HepG2 (cell line): Measurements from ENCODE around the gene HOTAIR. TPM values are rescaled to one million over a fixed set of nuclear protein-coding genes. Genes with fewer than 3 reads are reported as not detected.
A peak's percentile ranks its signal among the peaks of the same experiment; 100 is the strongest.

Experiments
- ADNP ChIP-seq: sonication (generic); formaldehyde crosslinking; IDR thresholded peaks from 2 replicates; pipeline ENCODE4 v1.4.0; 2020; ENCODE audit warnings: missing genetic modification reagents
- ATM ChIP-seq: fragments of 450-650 bp; IDR thresholded peaks from 2 replicates; pipeline ENCODE4 v1.7.1; 2017; ENCODE audit warnings: mild to moderate bottlenecking, borderline replicate concordance
- DNMT3B ChIP-seq: conservative IDR thresholded peaks from 2 replicates; pipeline ENCODE4 v1.6.1; 2016; ENCODE audit warnings: missing biosample characterization, control low read depth
- DPF2 ChIP-seq: sonication (generic); formaldehyde crosslinking; IDR thresholded peaks from 2 replicates; pipeline ENCODE4 v1.4.0; 2020; ENCODE audit warnings: mild to moderate bottlenecking, low read depth, missing genetic modification reagents, borderline replicate concordance
- GMEB1 ChIP-seq: sonication (generic); formaldehyde crosslinking; IDR thresholded peaks from 2 replicates; pipeline ENCODE4 v1.5.1; 2020; ENCODE audit warnings: missing genetic modification reagents, mild to moderate bottlenecking, borderline replicate concordance
- HIVEP1 ChIP-seq: sonication (generic); formaldehyde crosslinking; IDR thresholded peaks from 2 replicates; pipeline ENCODE4 v1.4.0; 2020; ENCODE audit warnings: mild to moderate bottlenecking, missing genetic modification reagents
- HMG20A ChIP-seq: IDR thresholded peaks from 2 replicates; pipeline ENCODE4 v1.6.1; 2016; ENCODE audit warnings: borderline replicate concordance
- HNF4A ChIP-seq: sonication (generic); formaldehyde crosslinking; IDR thresholded peaks from 2 replicates; pipeline ENCODE4 v1.4.0; 2020; ENCODE audit warnings: missing genetic modification reagents
- HNRNPLL ChIP-seq: fragments of 200-400 bp; formaldehyde crosslinking; IDR thresholded peaks from 2 replicates; pipeline ENCODE4 v1.6.1; 2017; ENCODE audit warnings: mild to moderate bottlenecking, low read depth, low read length; ENCODE audit not compliant: poor library complexity, severe bottlenecking
- HOXA3 ChIP-seq: sonication (generic); formaldehyde crosslinking; IDR thresholded peaks from 2 replicates; pipeline ENCODE4 v1.5.0; 2020; ENCODE audit warnings: missing genetic modification reagents
- KLF16 ChIP-seq, 2 experiments: sonication (generic) in 1 of 2; formaldehyde crosslinking in 1 of 2; IDR thresholded peaks; 2 replicates each; pipeline versions ENCODE4 v1.6.1 to v1.8.0; 2016 to 2023; ENCODE audit warnings: missing genetic modification reagents in 2 of 2, missing compliant biosample characterization in 1 of 2
- PRMT3 ChIP-seq: sonication (generic); formaldehyde crosslinking; IDR thresholded peaks from 2 replicates; pipeline ENCODE4 v1.8.1; 2022; ENCODE audit warnings: low read depth, mild to moderate bottlenecking, moderate library complexity, missing genetic modification reagents, borderline replicate concordance
- SMAD3 ChIP-seq: sonication (generic); formaldehyde crosslinking; IDR thresholded peaks from 2 replicates; pipeline ENCODE4 v1.4.0; 2020; ENCODE audit warnings: missing genetic modification reagents
- ZBTB8A ChIP-seq: sonication (generic); formaldehyde crosslinking; IDR thresholded peaks from 2 replicates; pipeline ENCODE4 v1.4.0; 2020; ENCODE audit warnings: mild to moderate bottlenecking, low read depth, missing genetic modification reagents, borderline replicate concordance
- ZFP90 ChIP-seq: sonication (generic); formaldehyde crosslinking; IDR thresholded peaks from 2 replicates; pipeline ENCODE4 v1.8.0; 2022; ENCODE audit warnings: missing genetic modification reagents, mild to moderate bottlenecking, inconsistent platforms, borderline replicate concordance
- ZFX ChIP-seq: sonication (generic); formaldehyde crosslinking; IDR thresholded peaks from 2 replicates; pipeline ENCODE4 v1.4.0; 2020; ENCODE audit warnings: mild to moderate bottlenecking, low read depth, missing genetic modification reagents, moderate library complexity
- ZNF121 ChIP-seq: sonication (generic); formaldehyde crosslinking; IDR thresholded peaks from 2 replicates; pipeline ENCODE4 v1.5.0; 2020; ENCODE audit warnings: mild to moderate bottlenecking, missing genetic modification reagents
- ZNF234 ChIP-seq: sonication (generic); formaldehyde crosslinking; conservative IDR thresholded peaks from 2 replicates; pipeline ENCODE4 v1.5.1; 2020; ENCODE audit warnings: mild to moderate bottlenecking, missing genetic modification reagents
- ZNF577 ChIP-seq: sonication (generic); formaldehyde crosslinking; IDR thresholded peaks from 2 replicates; pipeline ENCODE4 v1.4.0; 2020; ENCODE audit warnings: mild to moderate bottlenecking, low read depth, missing genetic modification reagents, borderline replicate concordance
- ZNF615 ChIP-seq: sonication (generic); formaldehyde crosslinking; IDR thresholded peaks from 2 replicates; pipeline ENCODE4 v1.5.0; 2020; ENCODE audit warnings: mild to moderate bottlenecking, missing genetic modification reagents, borderline replicate concordance
- polyA plus RNA-seq, 8 experiments: library from polyadenylated mRNA; depleted of rRNA in 3 of 8; stranded (reverse) in 7 of 8; unstranded in 1 of 8; fragments of >200 nt; fragmentation: Illumina TruSeq in 4 of 8; extraction: Trizol in 4 of 8; gene quantifications; 2 replicates each; pipeline versions ENCODE4 v1.2.1 to v1.2.3, GENCODE V29; 2011 to 2016; ENCODE audit warnings: low read depth in 4 of 8, missing spikeins in 1 of 8, mixed read lengths in 1 of 8; ENCODE audit not compliant: insufficient read depth in 1 of 8
- total RNA-seq, 5 experiments: library from RNA; depleted of rRNA; stranded (reverse); fragments of >200 nt; fragmentation: Illumina TruSeq; extraction: Trizol; gene quantifications; 2 replicates each; pipeline ENCODE4 v1.2.3, GENCODE V29; 2016; ENCODE audit warnings: low read depth in 1 of 5
- TF ChIP-seq, protein P1 (sequence below): sonication (generic); formaldehyde crosslinking; IDR thresholded peaks from 2 replicates; pipeline ENCODE4 v1.5.0; 2020; ENCODE audit warnings: mild to moderate bottlenecking, low read depth, missing genetic modification reagents, borderline replicate concordance
- TF ChIP-seq, protein P2 (sequence below): sonication (generic); formaldehyde crosslinking; IDR thresholded peaks from 2 replicates; pipeline ENCODE4 v1.4.0; 2020; ENCODE audit warnings: mild to moderate bottlenecking, missing genetic modification reagents

The HOTAIR gene
- total and polyA plus RNA-seq, 2 of the 13 experiments (the other 11 are each of a cell fraction or from before 2014, with no cell fraction given), result not detected

DNA sequence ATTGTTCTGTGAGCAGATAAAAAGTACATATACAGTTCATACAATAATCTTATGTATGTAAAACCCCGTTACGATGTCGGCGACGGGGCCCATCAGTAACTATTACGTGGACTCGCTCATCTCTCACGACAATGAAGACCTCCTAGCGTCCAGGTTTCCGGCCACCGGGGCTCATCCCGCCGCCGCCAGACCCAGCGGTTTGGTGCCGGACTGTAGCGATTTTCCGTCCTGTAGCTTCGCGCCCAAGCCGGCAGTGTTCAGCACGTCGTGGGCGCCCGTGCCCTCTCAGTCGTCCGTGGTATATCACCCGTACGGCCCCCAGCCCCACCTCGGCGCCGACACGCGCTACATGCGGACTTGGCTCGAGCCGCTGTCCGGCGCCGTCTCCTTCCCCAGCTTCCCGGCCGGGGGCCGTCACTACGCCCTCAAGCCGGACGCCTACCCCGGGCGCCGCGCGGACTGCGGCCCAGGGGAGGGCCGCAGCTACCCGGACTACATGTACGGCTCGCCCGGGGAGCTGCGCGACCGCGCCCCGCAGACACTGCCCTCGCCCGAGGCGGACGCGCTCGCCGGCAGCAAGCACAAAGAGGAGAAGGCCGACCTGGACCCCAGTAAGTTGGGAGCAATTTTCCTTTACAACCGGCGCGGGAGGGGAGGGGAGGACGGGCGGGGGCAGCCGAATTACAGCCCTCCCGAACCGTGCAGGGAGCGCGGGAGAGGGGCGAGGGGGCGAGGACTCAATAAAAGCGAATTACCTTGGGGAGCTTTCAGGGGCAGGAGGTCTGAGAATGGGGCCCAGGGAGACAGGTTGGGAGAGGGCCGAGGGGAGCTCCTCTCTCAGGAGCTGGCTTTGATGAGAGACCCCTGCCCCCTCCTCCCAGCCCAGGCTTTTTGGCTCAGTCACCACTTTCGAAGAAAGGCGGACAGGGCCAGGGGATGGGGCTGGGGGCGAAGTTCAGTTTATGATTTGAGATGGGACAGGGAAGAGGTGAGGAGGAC lies 25.7 kb upstream of the HOTAIR start, which contains the start of gene HOXC9 (continued):
- TF ChIP-seq GMEB1 (CRISPR knock-in tag) (no peak), PRMT3 (CRISPR knock-in tag) (no peak), DNMT3B (CRISPR knock-in tag) (no peak), HNRNPLL (peak; percentile 48), ZFP90 (CRISPR knock-in tag) (no peak), SMAD3 (no peak), ZFX (CRISPR knock-in tag) (peak; percentile 45; the same call in 1 of the 2 replicates), ZBTB8A (CRISPR knock-in tag) (no peak), KLF16 (CRISPR knock-in tag; IDR thresholded peaks at IDR 0.05) (no peak), ZNF577 (CRISPR knock-in tag) (no peak), ATM (no peak), ZNF615 (CRISPR knock-in tag) (no peak), ADNP (no peak), DPF2 (CRISPR knock-in tag) (no peak), HMG20A (CRISPR knock-in tag) (no peak), ZNF121 (no peak), ZNF234 (no peak), HIVEP1 (CRISPR knock-in tag) (no peak; the same call in 1 of the 2 replicates), HNF4A (CRISPR knock-in tag) (no peak), HOXA3 (CRISPR knock-in tag) (0 out of 2 replicates have a peak, but pooled peaks have one; percentile 26)
- TF ChIP-seq, protein P1, sequence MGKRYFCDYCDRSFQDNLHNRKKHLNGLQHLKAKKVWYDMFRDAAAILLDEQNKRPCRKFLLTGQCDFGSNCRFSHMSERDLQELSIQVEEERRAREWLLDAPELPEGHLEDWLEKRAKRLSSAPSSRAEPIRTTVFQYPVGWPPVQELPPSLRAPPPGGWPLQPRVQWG (CRISPR knock-in tag), result no peak
- TF ChIP-seq, protein P2, sequence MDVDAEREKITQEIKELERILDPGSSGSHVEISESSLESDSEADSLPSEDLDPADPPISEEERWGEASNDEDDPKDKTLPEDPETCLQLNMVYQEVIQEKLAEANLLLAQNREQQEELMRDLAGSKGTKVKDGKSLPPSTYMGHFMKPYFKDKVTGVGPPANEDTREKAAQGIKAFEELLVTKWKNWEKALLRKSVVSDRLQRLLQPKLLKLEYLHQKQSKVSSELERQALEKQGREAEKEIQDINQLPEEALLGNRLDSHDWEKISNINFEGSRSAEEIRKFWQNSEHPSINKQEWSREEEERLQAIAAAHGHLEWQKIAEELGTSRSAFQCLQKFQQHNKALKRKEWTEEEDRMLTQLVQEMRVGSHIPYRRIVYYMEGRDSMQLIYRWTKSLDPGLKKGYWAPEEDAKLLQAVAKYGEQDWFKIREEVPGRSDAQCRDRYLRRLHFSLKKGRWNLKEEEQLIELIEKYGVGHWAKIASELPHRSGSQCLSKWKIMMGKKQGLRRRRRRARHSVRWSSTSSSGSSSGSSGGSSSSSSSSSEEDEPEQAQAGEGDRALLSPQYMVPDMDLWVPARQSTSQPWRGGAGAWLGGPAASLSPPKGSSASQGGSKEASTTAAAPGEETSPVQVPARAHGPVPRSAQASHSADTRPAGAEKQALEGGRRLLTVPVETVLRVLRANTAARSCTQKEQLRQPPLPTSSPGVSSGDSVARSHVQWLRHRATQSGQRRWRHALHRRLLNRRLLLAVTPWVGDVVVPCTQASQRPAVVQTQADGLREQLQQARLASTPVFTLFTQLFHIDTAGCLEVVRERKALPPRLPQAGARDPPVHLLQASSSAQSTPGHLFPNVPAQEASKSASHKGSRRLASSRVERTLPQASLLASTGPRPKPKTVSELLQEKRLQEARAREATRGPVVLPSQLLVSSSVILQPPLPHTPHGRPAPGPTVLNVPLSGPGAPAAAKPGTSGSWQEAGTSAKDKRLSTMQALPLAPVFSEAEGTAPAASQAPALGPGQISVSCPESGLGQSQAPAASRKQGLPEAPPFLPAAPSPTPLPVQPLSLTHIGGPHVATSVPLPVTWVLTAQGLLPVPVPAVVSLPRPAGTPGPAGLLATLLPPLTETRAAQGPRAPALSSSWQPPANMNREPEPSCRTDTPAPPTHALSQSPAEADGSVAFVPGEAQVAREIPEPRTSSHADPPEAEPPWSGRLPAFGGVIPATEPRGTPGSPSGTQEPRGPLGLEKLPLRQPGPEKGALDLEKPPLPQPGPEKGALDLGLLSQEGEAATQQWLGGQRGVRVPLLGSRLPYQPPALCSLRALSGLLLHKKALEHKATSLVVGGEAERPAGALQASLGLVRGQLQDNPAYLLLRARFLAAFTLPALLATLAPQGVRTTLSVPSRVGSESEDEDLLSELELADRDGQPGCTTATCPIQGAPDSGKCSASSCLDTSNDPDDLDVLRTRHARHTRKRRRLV, result no peak
